Left lobe of liver (tissue), 2 donors: ENCODE data around the gene SETBP1. TPM values are rescaled to one million over a fixed set of nuclear protein-coding genes. Genes with fewer than 3 reads are reported as not detected.

Source experiments
- ATAC-seq: fragments of 200-7000 bp; cut with Tn5 transposase; one replicate; pipeline ENCODE4 v1.9.1; 2020; ENCODE audit warnings: mild to moderate bottlenecking, moderate library complexity
- DNase-seq: peaks from one replicate; pipeline ENCODE4 v3.0.0-alpha.2; 2020; ENCODE audit warnings: low spot score
- total RNA-seq: library from RNA; stranded (reverse); gene quantifications from one replicate; pipeline ENCODE4 v1.2.1, GENCODE V29; 2021
- donor health status: DM: no; HTN: no; CAD: no; lungs with moderate emphysema.
- donor health status: DM: no; HTN: yes; CAD: no.

SETBP1 gene
- total RNA-seq, 1 donor from 2014 or later, result 17.3 TPM

DNA sequence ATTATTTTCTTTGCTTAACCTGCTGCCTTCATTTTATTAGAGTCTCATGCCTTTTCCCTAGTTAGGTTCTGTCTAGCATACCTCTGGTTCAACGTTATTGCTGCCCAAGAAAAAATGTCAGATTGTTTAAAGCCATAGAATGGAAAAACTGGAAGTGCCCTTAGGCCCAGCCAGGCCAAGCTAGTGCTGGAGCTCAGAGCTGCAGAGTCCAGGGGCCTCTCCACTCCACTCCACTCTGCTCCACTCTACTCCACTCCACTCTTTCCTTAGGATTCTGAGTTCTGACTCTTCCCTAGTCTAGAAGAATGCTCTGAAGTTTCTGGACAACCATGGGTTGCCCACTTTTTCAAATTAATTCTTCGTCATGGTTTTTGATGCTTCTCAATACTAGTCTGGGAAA is 155.6 kb downstream of the SETBP1 start:
- ATAC-seq, result peak; percentile 37

DNA sequence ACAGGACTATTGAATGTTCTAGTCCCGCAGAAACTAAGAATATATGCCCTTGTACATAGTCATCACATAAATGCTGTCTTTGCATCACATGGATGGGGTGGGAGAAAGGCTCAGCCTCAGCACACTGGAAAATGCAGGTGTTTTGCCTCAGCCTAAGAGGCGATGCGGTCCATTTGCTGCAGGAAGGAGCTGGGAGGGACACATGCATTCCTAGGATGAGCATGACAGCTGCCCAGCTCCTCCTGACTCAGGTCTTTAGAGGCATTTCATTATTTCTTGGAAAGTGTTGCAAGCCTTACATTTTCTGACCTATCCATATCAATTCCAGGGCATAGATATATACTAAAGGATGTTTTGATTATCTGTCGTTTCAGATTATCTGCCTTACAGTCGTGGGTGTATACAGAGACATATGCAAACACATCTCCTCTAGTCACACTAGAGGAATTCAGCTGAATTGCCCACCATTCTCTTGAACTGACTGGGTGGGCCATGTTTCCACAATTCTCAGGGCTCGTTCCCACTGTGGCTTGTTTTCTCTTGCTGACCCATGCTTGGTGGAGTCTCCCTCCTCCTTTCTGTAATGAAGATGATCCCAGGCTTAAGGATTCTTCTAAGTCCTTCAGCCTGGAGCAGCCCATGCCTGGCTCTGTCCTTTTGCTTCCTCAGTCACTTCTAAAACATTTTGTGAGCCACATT is 156.9 kb downstream of the SETBP1 start:
- no peak for ATAC-seq
- no peak for DNase-seq

More for the DNA sequence above, 155.6 kb downstream of the SETBP1 start:
- no peak for DNase-seq

DNA sequence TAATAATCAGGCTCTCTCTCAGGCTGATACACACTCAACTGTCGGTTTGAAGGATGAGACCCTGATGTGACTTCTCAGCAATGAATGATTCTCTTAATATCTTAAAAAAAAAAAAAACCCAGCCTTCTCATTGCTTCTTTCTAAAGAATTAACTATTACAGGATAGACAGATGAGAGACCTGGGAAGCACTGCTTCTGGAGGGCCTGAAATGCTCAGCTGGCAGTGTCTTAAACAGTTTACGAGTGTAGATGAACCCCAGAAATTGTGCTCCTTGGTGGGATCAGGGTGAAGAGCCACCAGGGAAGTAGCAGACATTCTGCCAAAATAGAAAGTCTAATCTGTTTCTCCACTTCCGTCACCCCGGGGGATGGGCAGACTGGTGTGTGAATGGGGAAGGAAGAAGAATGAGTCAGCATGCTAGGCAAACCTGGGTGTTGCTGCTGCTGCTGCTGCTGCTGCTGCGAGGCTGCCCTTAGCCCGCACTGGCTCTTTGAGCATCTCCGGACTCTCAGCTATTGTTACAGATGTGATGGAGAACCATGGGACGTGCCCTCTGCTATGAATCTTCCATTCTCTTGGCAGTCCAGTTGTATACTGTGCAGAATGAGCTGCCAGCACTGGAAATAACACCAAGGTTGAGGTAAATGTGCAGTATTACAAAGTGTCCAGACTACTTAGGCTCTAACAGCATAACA is 158.4 kb downstream of the SETBP1 start:
- ATAC-seq (peak; percentile 15), DNase-seq (peak; percentile 53)

DNA sequence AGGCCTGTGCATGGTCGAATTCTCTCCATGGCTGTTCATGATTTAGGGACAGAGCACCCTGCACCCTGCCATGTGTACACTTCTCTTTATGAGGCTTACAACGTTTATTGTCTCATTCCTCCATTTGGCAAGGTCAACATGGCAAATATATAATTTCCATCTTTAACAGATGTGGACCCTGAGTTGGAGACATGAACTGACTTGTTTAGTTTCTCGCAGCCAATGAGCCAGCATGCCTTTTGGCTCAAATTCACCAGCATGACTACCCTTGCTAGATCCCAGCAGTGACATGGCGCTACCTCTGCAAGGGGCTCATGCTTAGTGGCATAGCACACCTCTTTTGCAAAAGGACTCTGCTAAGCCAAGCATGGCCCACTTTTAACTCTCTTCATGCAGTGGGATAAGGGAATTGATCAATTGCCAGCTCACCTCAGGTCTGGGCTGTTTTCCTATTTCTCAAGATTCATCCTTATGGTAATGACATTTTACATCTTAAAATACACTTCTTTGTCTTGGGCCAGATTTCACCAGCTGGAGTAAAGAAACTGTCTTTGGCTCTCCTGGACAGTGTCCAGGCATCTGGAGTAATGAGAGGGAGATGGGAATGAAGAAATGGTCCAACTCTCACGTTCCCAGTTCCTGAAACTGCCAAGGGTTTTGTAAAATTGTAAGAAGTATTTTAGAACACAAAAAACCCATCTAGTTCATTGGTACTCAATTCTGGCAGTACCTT is 159.5 kb downstream of the SETBP1 start:
- DNase-seq (no peak), ATAC-seq (no peak)

DNA sequence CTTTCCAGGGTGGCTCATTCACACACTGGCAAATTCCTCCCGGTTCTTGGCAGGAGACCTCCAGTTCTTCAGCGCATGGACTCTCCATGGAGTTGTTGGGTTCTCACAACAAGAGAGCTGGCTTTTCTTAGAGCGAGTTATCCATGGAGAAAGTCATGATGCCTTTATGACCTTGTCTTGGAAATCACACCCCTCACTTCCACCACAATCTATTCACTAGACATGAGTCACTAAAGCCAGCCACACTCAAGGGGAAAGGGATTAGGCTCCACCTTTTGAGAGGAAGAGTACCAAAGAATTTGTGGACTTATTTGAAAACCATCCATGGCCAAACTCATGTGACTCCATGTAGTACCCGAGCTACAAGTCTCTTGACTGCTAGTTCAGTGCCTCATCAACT is 160.5 kb downstream of the SETBP1 start:
- DNase-seq (no peak), ATAC-seq (no peak)

DNA sequence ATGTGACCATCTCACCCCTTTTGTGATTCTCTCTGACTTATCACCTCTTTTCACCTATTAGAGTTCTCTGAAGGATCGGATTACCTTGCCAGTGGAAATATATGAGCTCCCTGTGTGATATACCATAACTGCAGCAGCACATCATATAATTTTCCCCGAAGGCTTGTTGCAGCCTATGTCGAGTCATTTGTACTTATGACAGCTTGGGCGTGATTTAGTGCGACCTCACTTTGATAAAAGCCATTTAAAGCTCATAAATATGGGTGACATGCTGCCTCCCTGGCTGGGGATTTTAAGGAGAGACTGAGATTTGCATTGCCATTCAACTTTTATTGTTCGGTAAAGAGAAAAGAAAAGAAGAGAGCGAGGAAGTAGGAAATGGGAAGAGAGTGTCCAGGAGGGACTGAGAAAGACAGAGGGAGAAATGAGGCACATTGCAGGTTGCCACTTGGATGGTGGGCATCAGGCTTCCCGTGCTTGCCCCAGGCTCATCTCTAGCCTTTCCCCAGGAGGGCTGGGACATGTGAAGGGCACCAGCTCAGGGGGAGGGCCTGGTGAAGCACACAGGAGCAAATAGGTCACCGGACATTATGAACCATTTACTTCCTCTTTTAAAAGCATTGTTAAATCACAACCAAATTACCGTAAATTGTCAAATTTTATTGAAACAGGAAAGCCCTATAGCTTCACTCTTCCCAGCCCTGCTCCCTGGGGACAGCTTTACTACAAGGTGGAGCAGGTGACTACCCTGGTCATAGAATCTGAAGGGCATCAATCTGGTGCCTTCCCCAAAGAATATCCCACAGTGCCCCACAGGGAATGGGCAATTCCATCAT is 161.3 kb downstream of the SETBP1 start:
- no peak for ATAC-seq
- DNase-seq, result no peak

DNA sequence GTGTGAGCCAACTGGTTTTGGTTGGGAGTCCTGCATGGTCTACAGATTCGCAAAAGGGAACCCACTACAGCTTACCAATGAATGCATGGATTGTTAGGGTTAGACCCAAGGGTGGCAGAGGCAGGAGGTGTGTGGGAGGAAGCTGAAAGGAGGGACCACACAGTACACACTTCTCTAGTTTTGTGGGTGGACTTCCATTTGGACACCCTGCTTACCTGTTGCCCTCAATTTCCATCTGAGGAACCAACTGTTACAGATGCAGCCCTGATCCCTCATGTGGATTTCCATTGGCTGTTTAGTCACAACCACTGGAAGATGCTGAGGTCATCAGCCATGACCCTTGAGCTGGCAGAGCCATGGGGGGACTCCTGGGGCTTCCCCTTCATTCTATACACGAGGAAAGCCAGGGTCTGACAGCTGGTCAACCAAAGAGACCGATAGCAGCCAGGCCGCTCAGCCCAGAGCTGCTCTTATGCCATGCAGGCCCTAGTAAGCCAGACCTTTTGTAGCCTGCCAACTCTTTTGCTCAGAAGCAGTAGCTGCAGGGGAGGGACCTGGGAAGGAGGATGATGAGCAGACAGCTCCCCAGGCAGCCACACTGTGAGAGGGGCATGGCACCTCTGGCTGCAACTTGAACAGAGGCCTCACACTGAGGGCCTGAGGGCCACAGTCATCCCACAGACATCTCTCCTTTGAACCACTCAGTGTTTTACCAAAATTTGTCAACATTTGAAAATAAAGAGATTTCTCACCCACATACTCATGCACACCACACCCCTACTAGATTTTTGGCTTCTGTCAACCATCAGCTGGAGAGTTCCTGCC is 162.1 kb downstream of the SETBP1 start:
- ATAC-seq, result no peak
- no peak for DNase-seq

DNA sequence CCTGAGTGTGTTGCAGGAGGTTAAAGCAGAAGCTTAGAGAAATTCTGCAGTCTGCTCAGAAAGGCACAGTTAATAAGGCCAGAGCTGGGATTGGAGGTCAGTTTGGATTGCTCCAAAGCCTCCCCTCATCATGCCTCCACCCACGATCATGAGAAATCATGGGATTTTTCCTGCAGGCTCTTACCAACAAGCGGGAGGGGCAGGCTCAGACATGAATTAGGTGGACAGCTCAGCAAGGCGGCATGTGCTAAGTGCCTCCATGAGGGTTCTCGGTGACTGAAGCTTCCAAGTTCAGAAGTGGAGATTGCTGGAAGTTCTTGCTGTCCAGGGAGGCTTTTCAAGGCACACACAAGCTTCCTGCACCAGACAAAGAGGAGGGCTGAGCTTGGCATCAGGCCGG is 163.8 kb downstream of the SETBP1 start:
- no peak for ATAC-seq
- no peak for DNase-seq

DNA sequence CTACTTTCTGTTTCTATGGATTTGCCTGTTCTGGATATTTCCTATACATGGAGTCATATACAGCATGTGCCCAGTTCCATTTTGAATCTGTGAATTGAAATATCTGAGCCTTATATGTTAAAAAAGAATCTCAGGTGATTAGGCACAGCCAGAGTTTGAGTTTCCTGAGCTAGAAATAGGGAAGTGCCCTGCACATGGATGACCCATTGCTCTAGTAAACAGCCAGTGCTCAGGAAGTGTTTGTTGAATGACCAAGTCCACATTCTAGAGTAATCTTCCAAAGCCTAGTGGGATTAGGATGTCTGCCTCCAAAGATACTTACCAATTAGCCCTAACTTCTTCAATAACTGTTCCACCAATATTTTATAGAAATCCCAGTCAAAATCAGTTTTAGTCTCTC is 165.8 kb downstream of the SETBP1 start:
- ATAC-seq (no peak), DNase-seq (no peak)

DNA sequence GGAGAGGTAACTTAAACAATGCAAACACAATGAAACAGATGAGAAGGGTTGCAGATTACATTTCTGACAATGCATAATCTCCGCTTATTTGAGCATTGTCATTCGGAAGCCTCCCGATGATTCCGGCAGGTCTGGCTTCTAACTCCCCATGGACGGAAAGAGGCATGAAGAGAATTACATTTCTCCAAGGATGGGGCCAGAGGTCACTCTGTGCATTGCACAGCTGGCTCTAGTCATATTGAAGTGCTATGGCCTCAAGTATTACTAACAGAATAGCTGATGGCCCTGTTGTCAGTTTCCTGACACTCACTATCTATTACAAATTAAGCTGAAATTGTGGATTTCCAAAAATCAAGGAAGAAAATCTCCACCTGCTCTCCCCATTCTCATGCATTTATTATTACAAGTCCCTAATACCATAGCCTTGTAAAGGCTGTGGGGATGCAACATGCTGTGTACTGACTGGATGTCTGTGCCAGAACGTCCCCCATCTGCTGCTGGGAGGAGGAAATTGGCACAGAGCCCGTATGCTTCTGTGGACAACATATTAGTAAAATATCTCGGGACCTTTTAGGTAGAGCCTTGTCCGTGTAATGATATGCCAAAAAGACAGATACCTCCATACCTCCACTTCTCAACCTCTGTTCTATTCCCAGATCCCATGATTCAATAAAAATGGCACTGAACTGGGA is 168.1 kb downstream of the SETBP1 start:
- no peak for ATAC-seq
- DNase-seq, result no peak

DNA sequence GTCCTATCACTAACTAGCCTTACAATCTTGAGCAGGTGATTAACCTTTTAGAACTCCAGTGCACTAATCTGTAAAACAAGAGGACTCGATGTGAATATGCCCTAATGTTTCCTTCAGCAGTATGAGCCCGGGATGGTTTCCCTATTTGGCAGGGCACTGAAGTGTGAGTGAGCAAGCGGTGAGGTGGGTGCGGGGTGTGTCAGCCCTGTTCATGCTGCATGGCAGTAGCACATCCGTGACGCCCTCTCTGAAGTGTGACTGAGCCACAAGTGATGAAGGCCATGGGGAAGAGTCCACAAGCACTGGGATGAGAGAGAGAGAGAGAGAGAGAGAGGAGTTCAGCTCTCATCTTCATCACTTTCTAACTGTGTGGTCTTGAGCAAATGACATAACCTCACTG is 168.7 kb downstream of the SETBP1 start:
- DNase-seq, result no peak
- no peak for ATAC-seq

DNA sequence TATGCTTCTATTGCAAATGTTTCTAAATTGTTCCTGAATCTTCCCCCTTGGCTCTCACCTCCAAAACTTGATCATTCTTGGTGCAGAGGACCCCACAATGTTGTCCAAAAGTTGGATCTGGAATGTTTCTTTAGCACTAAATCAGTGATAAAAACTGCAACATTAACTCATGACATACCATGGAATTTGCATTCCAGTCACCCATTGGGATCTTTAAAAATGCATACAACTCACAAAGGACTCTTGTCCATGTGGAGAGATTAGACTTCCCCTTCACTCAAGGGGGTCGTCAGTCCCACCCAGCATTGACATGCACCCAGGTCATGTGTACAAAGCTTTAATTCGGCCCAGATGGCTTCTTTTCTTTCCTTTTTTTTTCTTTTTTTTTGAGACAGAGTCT is 169.3 kb downstream of the SETBP1 start:
- ATAC-seq (no peak), DNase-seq (no peak)

DNA sequence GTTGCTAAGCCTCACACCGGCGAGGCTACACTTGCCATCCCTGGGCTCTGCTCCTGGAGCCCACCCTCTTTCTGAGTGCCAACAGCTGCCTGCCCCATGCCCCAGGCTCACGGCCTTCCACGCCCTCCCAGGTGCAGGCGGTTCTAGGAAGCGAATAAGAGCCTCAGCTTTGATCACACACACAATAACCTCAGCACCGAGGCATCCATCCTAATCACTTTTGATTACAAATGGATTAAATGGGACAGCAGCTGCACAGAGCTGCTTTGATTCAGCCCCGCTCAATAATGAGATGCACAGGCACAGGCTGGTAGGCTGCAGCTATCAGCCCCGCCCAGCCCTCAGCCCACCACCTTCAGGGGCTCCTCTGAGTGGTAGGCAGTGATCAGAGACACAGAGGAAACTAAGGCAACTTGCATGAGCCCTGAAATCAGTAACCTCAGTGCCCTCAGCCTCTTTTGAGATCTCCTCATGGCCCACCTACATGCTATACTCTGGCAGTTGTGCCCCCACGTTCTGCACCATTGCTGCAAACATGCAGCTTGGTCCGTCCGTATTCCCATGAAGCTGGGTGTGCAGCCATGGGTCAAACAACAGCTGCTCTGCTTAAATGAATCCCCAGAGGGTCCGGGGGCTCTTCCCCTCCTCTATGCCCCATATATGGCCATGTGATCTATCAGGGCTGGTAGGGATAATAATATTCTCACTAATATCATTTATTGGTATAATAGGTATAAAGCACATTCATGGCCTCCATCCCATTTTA is 171.4 kb downstream of the SETBP1 start:
- ATAC-seq (no peak), DNase-seq (no peak)

DNA sequence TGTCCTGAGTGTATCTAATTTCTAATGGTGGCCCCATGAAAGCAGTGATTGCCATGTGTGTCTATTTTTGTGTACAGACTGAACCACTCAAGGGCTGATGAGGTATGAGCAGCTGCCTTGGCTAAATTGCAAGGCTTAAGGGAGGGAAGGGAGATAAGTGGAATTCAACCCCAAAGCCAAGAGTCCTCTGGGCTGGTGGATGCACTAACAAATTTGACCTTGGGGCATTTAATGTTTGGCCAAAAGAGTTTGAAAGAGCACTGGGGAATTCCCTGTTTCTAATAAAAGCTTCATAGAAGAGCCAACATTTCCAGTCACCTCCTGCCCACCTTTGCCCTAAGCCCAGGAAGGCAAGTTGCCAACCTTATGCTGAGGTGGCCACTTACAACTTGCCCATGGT is 172.1 kb downstream of the SETBP1 start:
- DNase-seq, result peak; percentile 67
- peak; percentile 88 for ATAC-seq

DNA sequence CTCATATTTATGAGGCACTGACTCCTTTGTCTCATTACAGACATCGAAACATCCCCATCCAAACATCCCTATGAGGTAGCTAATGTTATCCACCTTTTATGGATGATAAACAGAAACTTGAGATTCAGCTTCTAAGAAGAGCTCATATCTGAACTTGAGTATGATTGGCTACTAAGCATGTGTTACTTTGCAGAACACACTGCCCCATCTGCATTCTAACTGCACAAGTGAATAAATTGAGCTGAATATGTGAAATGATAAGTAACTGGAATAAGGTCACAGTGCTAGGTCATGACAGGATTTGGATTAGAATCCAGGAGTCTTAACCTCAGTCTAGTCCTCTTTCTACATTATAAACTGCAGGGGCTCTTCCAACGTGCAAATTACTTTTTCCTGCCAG is 172.7 kb downstream of the SETBP1 start:
- ATAC-seq (no peak), DNase-seq (no peak)

DNA sequence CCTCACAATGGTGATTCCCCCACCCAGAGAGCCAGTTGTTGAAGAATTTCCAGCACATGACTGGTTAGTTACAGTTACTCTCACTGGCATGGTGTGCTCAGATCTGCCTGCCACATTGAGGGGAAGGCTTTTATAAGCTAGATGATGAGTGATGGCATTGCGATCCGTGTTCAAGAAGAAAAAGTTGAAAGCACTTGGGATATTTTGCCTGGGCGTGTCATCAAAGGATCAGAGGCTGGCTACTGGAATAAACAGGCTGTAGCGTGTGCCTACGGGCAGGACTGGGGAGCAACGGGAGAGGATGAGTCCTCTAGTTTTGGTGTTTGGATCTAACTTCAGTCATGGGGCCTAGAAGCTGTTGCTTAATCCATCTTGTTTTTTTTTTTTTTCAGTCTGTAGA is 175.0 kb downstream of the SETBP1 start:
- ATAC-seq (no peak), DNase-seq (no peak)

DNA sequence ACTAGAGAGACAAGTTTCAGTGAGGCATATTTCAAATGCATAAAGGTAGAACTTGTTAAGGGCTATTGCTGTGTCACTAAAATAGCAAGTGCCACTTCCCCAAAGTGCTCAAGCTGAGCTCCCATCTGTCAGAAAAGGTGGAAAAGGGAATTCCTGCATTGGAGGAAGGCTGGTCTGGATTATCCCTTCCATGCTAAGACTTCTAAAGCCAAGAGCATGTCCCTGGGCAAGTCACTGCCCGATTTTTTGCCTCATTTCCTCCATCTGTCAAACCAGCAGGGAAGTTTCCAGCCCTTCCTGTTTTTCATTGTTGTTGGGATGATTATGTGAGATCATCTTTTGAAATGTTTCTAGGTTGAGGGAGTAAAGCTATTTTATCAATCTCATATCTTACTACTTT is 175.5 kb downstream of the SETBP1 start:
- ATAC-seq (no peak), DNase-seq (no peak)

DNA sequence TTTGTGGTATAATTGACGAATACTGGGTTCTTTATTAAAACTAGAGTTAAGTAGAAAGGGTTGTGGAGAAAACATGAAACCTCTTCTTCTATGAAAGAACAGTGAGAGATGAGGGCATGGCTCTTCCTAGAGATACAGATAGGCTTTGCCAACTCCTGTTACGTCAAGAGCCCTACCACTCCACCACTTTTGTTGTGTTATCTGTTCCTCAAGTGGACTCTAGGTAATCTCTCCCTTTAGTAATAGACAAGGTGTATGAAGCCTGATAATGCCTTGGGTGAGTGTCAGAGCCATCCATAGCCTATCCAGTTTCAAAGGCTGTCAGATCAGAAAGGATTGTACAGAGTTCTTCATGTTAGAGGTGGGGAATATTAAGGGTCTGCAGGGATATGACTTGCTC is 176.4 kb downstream of the SETBP1 start:
- DNase-seq, result no peak
- no peak for ATAC-seq
